ENCODE data around the gene CSTPP1. TPM values are rescaled to one million over a fixed set of nuclear protein-coding genes. Genes with fewer than 3 reads are reported as not detected.

CSTPP1 gene
- total and polyA plus RNA-seq, 8 donors: 16.4 to 146 (median 37.3) TPM

- H3K4me3 ChIP-seq: no peak overlapping the region
- H3K4me1 ChIP-seq: peaks cover 0 to 29% (median 0%) of the 10 kb centered on the region in 4 donors
- intact Hi-C loops (cut with DNase I; ENCODE audit: low total_unique reads): no loop called here
- TF ChIP-seq, protein P1, sequence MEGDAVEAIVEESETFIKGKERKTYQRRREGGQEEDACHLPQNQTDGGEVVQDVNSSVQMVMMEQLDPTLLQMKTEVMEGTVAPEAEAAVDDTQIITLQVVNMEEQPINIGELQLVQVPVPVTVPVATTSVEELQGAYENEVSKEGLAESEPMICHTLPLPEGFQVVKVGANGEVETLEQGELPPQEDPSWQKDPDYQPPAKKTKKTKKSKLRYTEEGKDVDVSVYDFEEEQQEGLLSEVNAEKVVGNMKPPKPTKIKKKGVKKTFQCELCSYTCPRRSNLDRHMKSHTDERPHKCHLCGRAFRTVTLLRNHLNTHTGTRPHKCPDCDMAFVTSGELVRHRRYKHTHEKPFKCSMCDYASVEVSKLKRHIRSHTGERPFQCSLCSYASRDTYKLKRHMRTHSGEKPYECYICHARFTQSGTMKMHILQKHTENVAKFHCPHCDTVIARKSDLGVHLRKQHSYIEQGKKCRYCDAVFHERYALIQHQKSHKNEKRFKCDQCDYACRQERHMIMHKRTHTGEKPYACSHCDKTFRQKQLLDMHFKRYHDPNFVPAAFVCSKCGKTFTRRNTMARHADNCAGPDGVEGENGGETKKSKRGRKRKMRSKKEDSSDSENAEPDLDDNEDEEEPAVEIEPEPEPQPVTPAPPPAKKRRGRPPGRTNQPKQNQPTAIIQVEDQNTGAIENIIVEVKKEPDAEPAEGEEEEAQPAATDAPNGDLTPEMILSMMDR (IDR thresholded peaks at IDR 0.05): no peak
- no peak for TF ChIP-seq POLR2AphosphoS5 (IDR thresholded peaks at IDR 0.05)
- TF ChIP-seq POLR2A (IDR thresholded peaks at IDR 0.05): no peak
- TF ChIP-seq EP300 (IDR thresholded peaks at IDR 0.05): no peak
- no peak overlapping the region for H3K27ac ChIP-seq
- H3K27me3 ChIP-seq: no peaks in the 10 kb centered on the region
- WGBS, 5 donors: 23 to 65% (median 36%) methylated on average over 2 of the region's 2 CpGs
- DNase-seq: no peak
- no peaks in the 10 kb centered on the region for H3K36me3 ChIP-seq
- H3K9me3 ChIP-seq: no peaks in the 10 kb centered on the region
These were observed 184.5 kb downstream of the CSTPP1 start for GRCh38 chr11:47121056-47121455.

DNA sequence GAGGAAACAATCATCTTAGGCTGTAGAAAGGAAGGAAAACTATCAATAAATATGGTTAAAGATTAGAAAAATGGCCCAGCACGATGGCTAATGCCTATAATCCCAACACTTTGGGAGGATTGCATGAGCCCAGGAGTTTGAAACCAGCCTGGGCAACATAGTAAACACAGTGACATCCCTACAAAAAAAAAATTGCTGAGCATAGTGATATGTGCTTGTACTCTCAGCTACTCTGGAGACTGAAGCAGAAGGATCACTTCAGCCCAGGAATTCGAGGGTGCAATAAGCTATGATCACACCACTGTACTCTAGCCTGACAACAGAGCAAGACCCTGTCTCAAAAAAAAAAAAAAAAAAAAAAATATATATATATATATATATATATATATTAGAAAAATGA is 185.2 kb downstream of the CSTPP1 start:
- 43 to 53% (median 48%) methylated on average over 2 of the region's 2 CpGs for WGBS, 5 donors
- no peak overlapping the region for H3K4me3 ChIP-seq
- no peak for DNase-seq
- H3K4me1 ChIP-seq: peaks cover 0 to 29% (median 0%) of the 10 kb centered on the region in 4 donors
- intact Hi-C loops (cut with DNase I; ENCODE audit: low total_unique reads): no loop called here
- H3K36me3 ChIP-seq: no peaks in the 10 kb centered on the region
- H3K27ac ChIP-seq: no peak overlapping the region
- H3K9me3 ChIP-seq: no peaks in the 10 kb centered on the region
- TF ChIP-seq POLR2A (IDR thresholded peaks at IDR 0.05): no peak
- no peaks in the 10 kb centered on the region for H3K27me3 ChIP-seq

GRCh38 chr11:47123094-47123493 is 186.5 kb downstream of the CSTPP1 start:
- TF ChIP-seq POLR2A (IDR thresholded peaks at IDR 0.05): no peak
- TF ChIP-seq, protein P1 (IDR thresholded peaks at IDR 0.05): no peak
- TF ChIP-seq POLR2AphosphoS5 (IDR thresholded peaks at IDR 0.05): no peak
- no peak for TF ChIP-seq EP300 (IDR thresholded peaks at IDR 0.05)
- Histone ChIP-seq H3K27ac (no peak overlapping the region), H3K4me1 (peaks cover 0 to 29% (median 0%) of the 10 kb centered on the region in 4 donors), H3K9me3 (no peaks in the 10 kb centered on the region), H3K36me3 (no peaks in the 10 kb centered on the region), H3K27me3 (no peaks in the 10 kb centered on the region), H3K4me3 (no peak overlapping the region)
- 76 to 92% (median 88%) methylated on average over 2 of the region's 2 CpGs for WGBS, 5 donors
- intact Hi-C loops (cut with DNase I; ENCODE audit: low total_unique reads): no loop called here
- no peak for DNase-seq

DNA sequence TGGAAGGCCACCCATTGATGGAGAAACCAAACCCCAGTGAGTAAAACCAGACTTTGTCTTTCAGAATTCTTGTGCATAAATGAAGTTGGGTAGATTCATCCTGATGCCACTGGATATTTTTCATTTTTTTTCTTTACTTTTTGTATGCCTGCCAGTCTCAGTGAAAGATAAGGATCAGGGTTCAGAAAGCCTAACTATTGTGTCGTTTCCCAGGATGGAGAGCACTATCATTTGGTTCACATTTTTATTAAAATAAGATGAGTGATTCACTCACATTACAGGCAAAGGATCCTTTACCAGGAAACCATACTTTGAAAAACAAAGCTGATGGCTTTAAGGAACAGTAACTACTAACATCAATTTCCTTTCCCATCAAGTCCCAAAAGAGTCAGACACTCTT is 188.1 kb downstream of the CSTPP1 start:
- Histone ChIP-seq H3K27ac (no peak overlapping the region), H3K9me3 (no peaks in the 10 kb centered on the region), H3K36me3 (no peaks in the 10 kb centered on the region), H3K4me3 (no peak overlapping the region), H3K4me1 (peaks cover 0 to 17% (median 0%) of the 10 kb centered on the region in 4 donors), H3K27me3 (no peaks in the 10 kb centered on the region)
- no peak for DNase-seq
- TF ChIP-seq, protein P1 (IDR thresholded peaks at IDR 0.05): no peak
- TF ChIP-seq EP300 (IDR thresholded peaks at IDR 0.05) (no peak), POLR2A (IDR thresholded peaks at IDR 0.05) (no peak), POLR2AphosphoS5 (IDR thresholded peaks at IDR 0.05) (no peak)
- intact Hi-C loops (cut with DNase I; ENCODE audit: low total_unique reads): no loop called here
- WGBS, 5 donors: 70 to 78% (median 72%) methylated on average over 1 of the region's 1 CpG

- peaks cover 0 to 15% (median under 1%) of the 10 kb centered on the region in 4 donors for H3K4me1 ChIP-seq
- 78 to 85% (median 82%) methylated on average over 7 of the region's 7 CpGs for whole genome bisulfite sequencing, 5 donors
These were observed 188.5 kb downstream of the CSTPP1 start for GRCh38 chr11:47125083-47125482.

More at GRCh38 chr11:47125083-47125482, 188.5 kb downstream of the CSTPP1 start:
- DNase-seq: no peak
- intact Hi-C loops (cut with DNase I; ENCODE audit: low total_unique reads): no loop called here
- Histone ChIP-seq H3K9me3 (no peaks in the 10 kb centered on the region), H3K4me3 (no peak overlapping the region), H3K36me3 (no peaks in the 10 kb centered on the region), H3K27ac (no peak overlapping the region), H3K27me3 (no peaks in the 10 kb centered on the region)
- TF ChIP-seq, protein P1 (IDR thresholded peaks at IDR 0.05): no peak
- TF ChIP-seq POLR2AphosphoS5 (IDR thresholded peaks at IDR 0.05): no peak
- TF ChIP-seq POLR2A (IDR thresholded peaks at IDR 0.05): no peak
- TF ChIP-seq EP300 (IDR thresholded peaks at IDR 0.05): no peak

All from stomach (tissue), 9 donors.